NCI-H146 (cell line): ENCODE results near the gene MKLN1.
"Not testable (repeated sequence)": the region's sequence is repeated elsewhere in the genome, so short reads cannot be mapped to it uniquely, and the experiment has no call there.

Experiments used
- DNase-seq: peaks from one replicate; lab custom pipeline; 2025; lab: John Stamatoyannopoulos, UW

Gene MKLN1

GRCh38 chr7:131501930-131502685 lies 174.4 kb downstream of the MKLN1 start:
- DNase-seq: no peak

- DNase-seq: no peak
These were observed 175.3 kb downstream of the MKLN1 start for GRCh38 chr7:131502810-131503508.

GRCh38 chr7:131503639-131504038 lies 176.0 kb downstream of the MKLN1 start:
- no peak for DNase-seq

GRCh38 chr7:131504157-131504899 lies 176.7 kb downstream of the MKLN1 start:
- DNase-seq: no peak

- DNase-seq: not testable (repeated sequence)
These were observed 177.5 kb downstream of the MKLN1 start for GRCh38 chr7:131505037-131505620.

GRCh38 chr7:131505636-131506557 lies 178.2 kb downstream of the MKLN1 start:
- no peak for DNase-seq

DNA sequence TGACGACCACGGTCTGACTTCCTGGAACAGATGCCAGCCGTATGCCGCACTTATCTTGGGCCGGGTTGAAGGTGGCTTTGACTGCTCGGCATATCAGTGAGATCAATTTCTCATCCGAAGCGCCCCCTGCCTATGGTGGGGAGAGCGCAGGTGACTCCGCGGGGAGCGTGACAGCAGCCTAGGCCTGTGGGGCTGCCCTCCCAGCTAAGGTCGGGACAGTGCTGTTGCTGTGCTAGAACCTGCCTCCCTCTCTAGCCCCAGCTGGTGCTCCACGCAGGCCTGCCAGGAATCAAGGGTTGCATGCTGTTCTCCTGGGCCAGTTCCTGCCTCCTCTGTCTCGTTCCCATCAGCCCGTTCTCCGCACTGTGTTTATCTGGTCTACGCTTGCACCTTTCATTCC lies 178.9 kb downstream of the MKLN1 start:
- DNase-seq: no peak

DNA sequence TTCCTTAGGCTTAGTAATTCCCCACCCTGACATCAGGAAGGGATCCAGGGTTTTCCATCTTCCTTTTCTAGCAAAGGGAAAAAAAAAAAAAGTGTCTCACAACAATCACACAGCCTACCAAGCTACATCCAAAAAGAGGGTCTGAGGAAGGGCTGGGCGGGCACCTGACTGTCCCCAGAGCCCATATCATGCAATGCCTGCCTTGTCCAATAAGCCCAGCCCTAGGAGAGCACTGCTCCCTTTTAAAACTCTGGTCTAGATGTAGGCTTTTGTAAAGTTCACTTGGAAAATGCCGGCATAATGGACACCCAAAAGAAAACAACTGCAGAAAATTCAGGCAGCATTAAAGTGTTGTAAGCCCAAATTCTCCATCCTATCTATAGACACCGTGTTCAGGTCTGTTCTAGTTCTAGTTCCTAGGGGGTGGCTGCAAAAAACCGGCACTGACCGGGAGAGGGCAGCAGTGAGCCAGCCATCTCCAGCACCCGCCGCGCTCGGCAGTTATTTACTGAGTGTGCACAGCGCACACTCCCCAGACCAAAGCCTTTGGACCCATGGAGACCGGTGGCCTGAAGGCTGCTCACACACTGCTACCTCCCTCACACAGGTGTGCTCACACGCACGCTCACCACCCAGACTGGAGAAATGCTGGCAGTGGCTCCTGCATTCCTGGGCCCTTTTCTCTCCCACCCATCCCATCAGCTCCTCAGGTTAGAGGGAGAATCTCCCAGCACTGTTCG lies 180.1 kb downstream of the MKLN1 start:
- peak; percentile 73 for DNase-seq

- no peak for DNase-seq
These were observed 181.2 kb downstream of the MKLN1 start for GRCh38 chr7:131508754-131509486.

DNA sequence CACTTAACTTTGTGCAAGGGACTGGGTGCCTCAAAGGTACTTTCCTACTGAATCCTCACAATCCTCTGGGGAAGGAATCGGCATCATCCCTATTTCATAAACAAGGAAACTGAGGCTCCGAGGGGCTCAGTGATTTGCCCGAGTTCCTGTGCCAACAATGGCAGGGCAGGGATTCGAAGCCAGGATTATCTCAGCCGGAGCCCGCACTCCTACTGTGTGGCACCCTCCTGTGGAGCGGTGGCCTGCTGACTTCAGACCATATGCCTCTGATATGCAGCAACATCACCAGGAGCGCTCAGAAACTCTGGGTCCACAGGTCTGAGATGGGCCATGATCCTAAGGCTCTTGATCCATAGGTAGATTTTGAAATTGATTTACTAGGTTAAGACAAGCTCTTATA lies 182.1 kb downstream of the MKLN1 start:
- DNase-seq: no peak

- no peak for DNase-seq
These were observed 183.4 kb downstream of the MKLN1 start for GRCh38 chr7:131511071-131511470.

- DNase-seq: no peak
These were observed 184.3 kb downstream of the MKLN1 start for GRCh38 chr7:131511774-131512535.

GRCh38 chr7:131513245-131514061 lies 185.8 kb downstream of the MKLN1 start:
- DNase-seq: peak; percentile 82

DNA sequence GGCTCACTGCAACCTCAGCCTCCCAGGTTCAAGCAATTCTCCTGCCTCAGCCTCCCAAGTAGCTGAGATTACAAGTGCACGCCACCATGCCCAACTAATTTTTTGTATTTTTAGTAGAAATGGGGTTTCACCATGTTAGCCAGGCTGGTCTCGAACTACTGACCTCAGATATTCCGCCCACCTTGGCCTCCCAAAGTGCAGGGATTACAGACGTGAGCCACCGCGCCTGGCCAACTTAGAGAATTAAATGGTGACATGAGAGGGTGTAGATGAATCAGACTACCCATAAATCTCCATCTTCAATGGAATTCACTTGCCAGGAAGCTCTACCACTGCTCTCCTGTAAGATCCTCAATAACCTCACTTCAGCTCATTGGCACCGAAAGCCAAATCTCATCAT lies 187.8 kb downstream of the MKLN1 start:
- not testable (repeated sequence) for DNase-seq

DNA sequence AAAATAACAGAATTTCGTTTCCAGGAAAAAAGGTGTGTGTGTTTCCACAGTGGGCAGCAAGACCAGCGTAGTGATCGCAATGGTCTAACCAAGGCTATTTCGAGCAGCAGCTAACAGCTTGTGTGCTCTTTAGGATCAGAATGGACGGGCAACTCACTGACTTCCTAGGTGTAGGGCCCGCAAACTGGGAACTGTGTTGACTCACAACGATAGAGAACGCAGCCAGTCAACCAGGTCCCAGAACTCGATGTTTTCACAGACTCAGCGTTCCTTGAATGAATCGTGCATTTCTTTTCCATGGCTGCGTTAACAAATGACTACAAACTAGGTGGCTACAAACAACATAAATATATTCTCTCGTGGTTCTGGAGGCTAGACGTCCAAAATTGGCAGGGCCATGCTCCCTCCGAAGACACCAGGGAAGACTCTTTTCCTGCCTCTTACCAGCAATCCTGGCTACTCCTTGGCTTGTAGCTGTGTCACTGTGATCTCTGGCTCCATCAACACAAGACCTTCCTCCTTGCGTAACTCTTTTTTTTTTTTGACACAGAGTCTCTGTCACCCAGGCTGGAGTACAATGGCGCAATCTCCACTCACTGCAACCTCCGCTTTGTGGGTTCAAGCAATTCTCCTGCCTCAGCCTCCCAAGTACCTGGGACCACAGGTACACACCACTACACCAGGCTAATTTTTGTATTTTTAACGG lies 189.7 kb downstream of the MKLN1 start:
- DNase-seq: no peak

GRCh38 chr7:131518626-131519025 lies 190.9 kb downstream of the MKLN1 start:
- no peak for DNase-seq

GRCh38 chr7:131521651-131522163 lies 194.0 kb downstream of the MKLN1 start:
- peak; percentile 85 for DNase-seq
